ENCODE results near the gene ZDHHC16. TPM values are rescaled to one million over a fixed set of nuclear protein-coding genes. Genes with fewer than 3 reads are reported as not detected.

ZDHHC16 gene
- total RNA-seq, 4 donors from 2014 or later = 17.0 to 36.9 (median 28.2) TPM

DNA sequence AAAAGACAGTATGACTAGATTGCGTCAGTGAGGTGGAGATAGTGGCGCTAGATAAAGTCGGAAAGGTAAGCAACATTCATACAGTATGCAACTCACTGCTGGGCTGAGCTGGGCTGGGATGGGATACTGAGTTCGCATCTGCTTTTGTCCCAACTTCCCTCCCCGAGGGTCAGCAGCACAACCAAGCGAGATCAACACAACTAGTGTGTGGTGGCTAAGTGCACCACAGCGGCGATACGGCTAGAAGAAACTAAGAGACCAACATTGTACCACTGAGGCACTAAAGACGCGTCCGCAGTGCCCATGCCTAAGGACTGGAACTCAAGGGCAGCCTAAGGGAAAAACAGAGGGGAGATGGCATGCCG is 636 bp upstream of the ZDHHC16 start:
- 2 to 3% methylated on average over 11 to 13 of the region's 13 CpGs for WGBS, 2 donors
- H3K9me3 ChIP-seq = no peaks in the 10 kb centered on the region
- H3K4me1 ChIP-seq = peaks cover 21 to 48% (median 25%) of the 10 kb centered on the region in 3 donors
- H3K27ac ChIP-seq = peak overlapping the region; percentile 64 to 83 (median 82)
- TF ChIP-seq, protein P1, sequence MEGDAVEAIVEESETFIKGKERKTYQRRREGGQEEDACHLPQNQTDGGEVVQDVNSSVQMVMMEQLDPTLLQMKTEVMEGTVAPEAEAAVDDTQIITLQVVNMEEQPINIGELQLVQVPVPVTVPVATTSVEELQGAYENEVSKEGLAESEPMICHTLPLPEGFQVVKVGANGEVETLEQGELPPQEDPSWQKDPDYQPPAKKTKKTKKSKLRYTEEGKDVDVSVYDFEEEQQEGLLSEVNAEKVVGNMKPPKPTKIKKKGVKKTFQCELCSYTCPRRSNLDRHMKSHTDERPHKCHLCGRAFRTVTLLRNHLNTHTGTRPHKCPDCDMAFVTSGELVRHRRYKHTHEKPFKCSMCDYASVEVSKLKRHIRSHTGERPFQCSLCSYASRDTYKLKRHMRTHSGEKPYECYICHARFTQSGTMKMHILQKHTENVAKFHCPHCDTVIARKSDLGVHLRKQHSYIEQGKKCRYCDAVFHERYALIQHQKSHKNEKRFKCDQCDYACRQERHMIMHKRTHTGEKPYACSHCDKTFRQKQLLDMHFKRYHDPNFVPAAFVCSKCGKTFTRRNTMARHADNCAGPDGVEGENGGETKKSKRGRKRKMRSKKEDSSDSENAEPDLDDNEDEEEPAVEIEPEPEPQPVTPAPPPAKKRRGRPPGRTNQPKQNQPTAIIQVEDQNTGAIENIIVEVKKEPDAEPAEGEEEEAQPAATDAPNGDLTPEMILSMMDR (IDR thresholded peaks at IDR 0.05) = no peak
- peaks cover 0 to 28% (median 0%) of the 10 kb centered on the region in 3 donors for H3K36me3 ChIP-seq
- no peaks in the 10 kb centered on the region for H3K27me3 ChIP-seq
- no peak for DNase-seq
- intact Hi-C loops (cut with DNase I) = no loop called here
- peak overlapping the region; percentile 62 to 91 (median 86) for H3K4me3 ChIP-seq

DNA sequence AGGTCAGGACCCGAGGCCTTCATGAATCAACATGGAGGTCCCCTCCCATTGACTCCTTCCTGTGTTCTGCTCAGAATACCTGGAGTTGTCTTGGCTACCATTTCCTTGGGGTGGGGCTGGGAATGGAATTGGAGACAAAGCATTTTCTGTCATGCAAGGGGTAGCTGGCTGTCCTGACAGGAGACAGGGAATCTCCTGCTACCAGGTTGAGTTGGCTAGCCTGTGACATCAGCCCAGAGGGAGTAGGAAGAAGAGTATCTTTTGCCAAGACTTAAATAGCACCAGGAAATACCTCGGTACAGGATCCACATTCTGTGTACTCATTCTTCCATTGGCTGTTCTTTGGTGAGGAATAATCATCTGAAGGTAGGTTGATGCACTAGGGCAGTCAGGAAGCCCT is 4.9 kb downstream of the ZDHHC16 start:
- Histone ChIP-seq H3K4me1 (peaks cover 9 to 72% (median 31%) of the 10 kb centered on the region in 3 donors), H3K27ac (peak overlapping the region in 2 of 4 donors; percentile 20 to 25), H3K9me3 (no peaks in the 10 kb centered on the region), H3K36me3 (peaks cover 0 to 51% (median 0%) of the 10 kb centered on the region in 3 donors), H3K4me3 (no peak overlapping the region), H3K27me3 (no peaks in the 10 kb centered on the region)
- WGBS, 2 donors = 61 to 64% methylated on average over 2 of the region's 2 CpGs
- no peak for DNase-seq
- TF ChIP-seq, protein P1 (IDR thresholded peaks at IDR 0.05) = no peak
- TF ChIP-seq POLR2A (IDR thresholded peaks at IDR 0.05) = no peak
- intact Hi-C loops (cut with DNase I) = no loop called here

DNA sequence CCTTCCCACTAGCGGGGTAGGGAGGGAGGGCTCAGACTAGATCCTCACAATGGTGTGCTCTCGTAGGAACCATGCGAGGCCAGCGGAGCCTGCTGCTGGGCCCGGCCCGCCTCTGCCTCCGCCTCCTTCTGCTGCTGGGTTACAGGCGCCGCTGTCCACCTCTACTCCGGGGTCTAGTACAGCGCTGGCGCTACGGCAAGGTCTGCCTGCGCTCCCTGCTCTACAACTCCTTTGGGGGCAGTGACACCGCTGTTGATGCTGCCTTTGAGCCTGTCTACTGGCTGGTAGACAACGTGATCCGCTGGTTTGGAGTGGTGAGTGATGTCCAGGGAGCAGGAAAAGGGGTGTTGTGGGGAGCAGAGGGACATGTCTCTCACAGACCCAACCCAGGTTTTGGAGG is 5.6 kb downstream of the ZDHHC16 start:
- Histone ChIP-seq H3K9me3 (no peaks in the 10 kb centered on the region), H3K27me3 (no peaks in the 10 kb centered on the region), H3K4me3 (no peak overlapping the region), H3K36me3 (peaks cover 0 to 59% (median 5%) of the 10 kb centered on the region in 3 donors), H3K27ac (peak overlapping the region in 2 of 4 donors; percentile 20 to 25), H3K4me1 (peaks cover 7 to 67% (median 30%) of the 10 kb centered on the region in 3 donors)
- TF ChIP-seq, protein P1 (IDR thresholded peaks at IDR 0.05) = no peak
- no peak for TF ChIP-seq POLR2A (IDR thresholded peaks at IDR 0.05)
- no peak for DNase-seq
- 89 to 100% methylated on average over 1 to 7 of the region's 17 CpGs for WGBS, 2 donors
- intact Hi-C loops (cut with DNase I) = no loop called here

DNA sequence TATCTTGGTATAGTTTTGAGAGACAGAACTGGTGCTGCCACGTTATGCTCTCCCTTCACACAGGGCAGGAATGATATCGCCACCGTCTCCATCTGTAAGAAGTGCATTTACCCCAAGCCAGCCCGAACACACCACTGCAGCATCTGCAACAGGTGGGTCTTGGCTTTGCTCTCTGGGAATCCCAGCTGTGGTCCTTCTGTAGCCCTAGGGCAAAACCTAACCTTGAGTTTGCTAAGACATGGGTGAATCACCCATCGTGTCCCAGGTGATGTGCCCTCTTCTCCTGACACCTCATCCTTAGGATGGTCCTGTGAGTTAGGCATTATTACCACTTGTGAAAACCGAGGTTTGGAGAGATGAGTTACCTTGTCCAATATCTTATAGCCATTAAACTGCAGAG is 6.4 kb downstream of the ZDHHC16 start:
- 67 to 70% methylated on average over 3 of the region's 6 CpGs for WGBS, 2 donors
- Histone ChIP-seq H3K4me1 (peaks cover 0 to 59% (median 23%) of the 10 kb centered on the region in 3 donors), H3K4me3 (no peak overlapping the region), H3K9me3 (no peaks in the 10 kb centered on the region), H3K27ac (no peak overlapping the region), H3K36me3 (peaks cover 5 to 66% (median 13%) of the 10 kb centered on the region in 3 donors), H3K27me3 (no peaks in the 10 kb centered on the region)
- DNase-seq = no peak
- no peak for TF ChIP-seq POLR2A (IDR thresholded peaks at IDR 0.05)
- TF ChIP-seq, protein P1 (IDR thresholded peaks at IDR 0.05) = no peak
- intact Hi-C loops (cut with DNase I) = no loop called here

DNA sequence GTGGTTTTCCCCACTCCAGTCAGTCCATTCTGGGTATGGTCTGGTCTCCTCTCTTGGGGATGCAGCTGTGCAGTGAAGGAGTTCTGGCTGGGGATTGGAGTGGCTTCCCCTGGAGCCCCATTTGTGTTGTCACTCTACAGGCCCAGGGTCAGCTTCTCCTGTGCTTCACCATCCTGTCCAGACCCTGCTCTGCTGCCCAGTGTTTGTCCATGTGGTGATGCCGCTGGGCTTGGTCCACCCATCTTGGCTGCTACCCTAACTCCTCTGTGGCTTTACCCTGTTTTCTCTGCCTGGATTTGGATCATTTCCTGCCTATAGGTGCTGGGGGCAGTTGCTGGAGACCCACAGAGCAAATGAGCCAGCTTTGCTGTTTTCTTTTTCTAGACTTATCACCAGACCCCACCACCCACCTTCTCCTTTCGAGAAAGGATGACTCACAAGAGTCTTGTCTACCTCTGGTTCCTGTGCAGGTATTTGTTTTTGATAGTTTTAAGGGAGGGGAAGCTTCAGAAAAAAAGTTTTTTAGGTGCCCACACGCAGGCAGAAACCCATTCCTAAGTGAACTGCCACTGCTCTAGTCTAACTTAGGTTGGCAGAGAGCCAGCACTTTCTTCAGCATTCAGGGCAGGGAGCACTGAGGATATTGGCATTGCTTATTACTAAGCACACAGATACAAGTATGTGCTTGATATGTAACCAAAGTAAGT is 8.5 kb downstream of the ZDHHC16 start:
- Histone ChIP-seq H3K4me1 (peaks cover 0 to 44% (median 10%) of the 10 kb centered on the region in 3 donors), H3K4me3 (no peak overlapping the region), H3K27ac (peak overlapping the region in 1 of 4 donors; percentile 45), H3K9me3 (no peaks in the 10 kb centered on the region), H3K36me3 (peaks cover 16 to 87% (median 34%) of the 10 kb centered on the region in 3 donors), H3K27me3 (no peaks in the 10 kb centered on the region)
- 33 to 57% methylated on average over 1 to 3 of the region's 3 CpGs for WGBS, 2 donors
- intact Hi-C loops (cut with DNase I) = no loop called here
- TF ChIP-seq, protein P1 (IDR thresholded peaks at IDR 0.05) = no peak
- no peak for TF ChIP-seq POLR2A (IDR thresholded peaks at IDR 0.05)
- DNase-seq = no peak

All from esophagus squamous epithelium (tissue), 5 donors.